Prostate gland (tissue), 2 donors: ENCODE results near the gene KRT33A. TPM values are rescaled to one million over a fixed set of nuclear protein-coding genes. Genes with fewer than 3 reads are reported as not detected.

Source experiments
- DNase-seq: peaks from one replicate; pipeline ENCODE4 v3.0.0-alpha.2; 2019; ENCODE audit warnings: low spot score
- H3K27ac ChIP-seq, 2 donors: fragments of 200-600 bp; sonication (generic); 2 replicates each; pipeline ENCODE4 v1.5.1; 2017 to 2019
- H3K27me3 ChIP-seq: fragments of 200-600 bp; sonication (generic); replicated peaks from 2 replicates; pipeline ENCODE4 v1.5.1; 2019; ENCODE audit not compliant: insufficient read depth
- H3K36me3 ChIP-seq, 2 donors: fragments of 200-600 bp; sonication (generic); 1 replicate in 1 of 2; 2 replicates in 1 of 2; pipeline versions ENCODE4 v1.5.1 to v1.8.1; 2017 to 2019
- H3K4me1 ChIP-seq: fragments of 200-600 bp; sonication (generic); replicated peaks from 2 replicates; pipeline ENCODE4 v1.5.1; 2019
- H3K4me3 ChIP-seq, 2 donors: fragments of 200-600 bp; sonication (generic); 2 replicates each; pipeline ENCODE4 v1.5.1; 2017 to 2019
- H3K9me3 ChIP-seq: fragments of 200-600 bp; sonication (generic); 2 replicates; pipeline ENCODE4 v1.5.1; 2017
- POLR2A ChIP-seq: fragments of 450-650 bp; IDR thresholded peaks from one replicate; pipeline ENCODE4 v1.6.1; 2016; ENCODE audit warnings: antibody characterized with exemption, mild to moderate bottlenecking
- POLR2AphosphoS5 ChIP-seq: sonication (generic); formaldehyde crosslinking; IDR thresholded peaks from one replicate; pipeline ENCODE4 v1.6.1; 2017; ENCODE audit warnings: antibody characterized with exemption
- WGBS: methylation state at CpG from one replicate; pipeline ENCODE4 v1.1.5; 2018; 5-methylcytosine and 5-hydroxymethylcytosine counted together
- intact Hi-C: fragments of 100-400 bp; cut with DNase I; formaldehyde crosslinking; loops from one replicate; pipeline ENCODE4 v1.14.2; 2022
- total RNA-seq, 2 donors: library from RNA; depleted of rRNA; stranded (reverse); fragments of >200 nt; gene quantifications; one replicate each; pipeline ENCODE4 v1.1.0, GENCODE V29; 2016
- TF ChIP-seq, protein P1 (sequence below), 4 experiments: fragments of 200-600 bp in 2 of 4; fragments of 450-650 bp in 2 of 4; sonication (generic) in 2 of 4; IDR thresholded peaks; 1 replicate in 3 of 4; 2 replicates in 1 of 4; pipeline ENCODE4 v1.5.1; 2016 to 2019; ENCODE audit warnings: antibody characterized with exemption in 4 of 4, mild to moderate bottlenecking in 2 of 4, moderate library complexity in 2 of 4

The KRT33A gene
- total RNA-seq, 2 donors from 2014 or later = not detected

DNA sequence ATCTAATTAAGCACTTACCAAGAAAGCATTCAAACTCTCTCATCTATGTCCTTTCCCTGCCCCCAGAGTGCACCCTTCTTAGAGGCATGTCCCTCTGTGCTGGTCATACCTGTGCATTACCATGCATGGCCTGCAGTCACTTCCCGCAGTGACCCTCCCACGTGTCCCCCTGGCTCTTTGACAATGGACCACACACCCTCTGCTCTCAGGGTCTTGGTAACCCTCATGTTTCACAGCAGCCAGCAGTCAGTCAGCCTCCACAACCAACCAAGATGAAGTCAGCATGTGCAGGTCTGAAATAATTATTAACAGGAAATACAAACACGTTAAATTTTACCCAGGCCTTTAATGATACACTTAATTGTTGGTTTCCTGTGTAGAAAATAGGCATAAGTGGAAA is 10.1 kb downstream of the KRT33A start:
- Histone ChIP-seq H3K27me3 (no peaks in the 10 kb centered on the region), H3K27ac (no peak overlapping the region), H3K36me3 (no peaks in the 10 kb centered on the region), H3K4me1 (no peaks in the 10 kb centered on the region), H3K4me3 (no peak overlapping the region), H3K9me3 (no peaks in the 10 kb centered on the region)
- WGBS = 55% methylated on average over 3 of the region's 3 CpGs
- DNase-seq = no peak
- intact Hi-C loops = no loop called here
- no peak for TF ChIP-seq POLR2A

DNA sequence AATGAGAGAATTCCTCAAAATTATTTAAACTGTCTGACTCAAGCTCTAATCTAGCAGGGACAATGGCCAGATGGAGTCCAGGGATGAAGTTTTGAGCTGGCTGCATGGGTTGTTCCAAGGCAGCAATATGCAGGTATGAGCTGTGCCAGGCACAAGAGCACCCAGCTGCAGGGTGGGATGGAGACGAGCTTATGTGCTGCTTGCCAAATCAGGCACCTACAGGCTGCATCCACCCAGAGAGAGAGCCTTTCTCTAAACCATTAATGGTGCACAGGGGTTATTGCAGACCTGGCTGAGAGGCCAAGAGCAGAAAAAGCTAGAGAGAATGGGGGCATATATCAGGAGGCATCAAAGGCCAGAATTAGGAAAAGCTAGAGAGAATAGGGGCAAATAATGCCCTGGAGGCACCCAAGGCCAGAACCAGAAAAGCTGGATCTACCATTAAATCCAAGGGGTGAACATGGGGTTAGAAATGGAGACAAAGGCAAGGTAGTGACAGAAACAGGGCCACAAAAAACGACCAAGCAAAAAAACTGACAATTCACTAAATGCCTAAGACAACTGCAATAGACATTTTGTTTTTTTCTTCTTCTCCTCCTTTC is 11.0 kb downstream of the KRT33A start:
- no peak for DNase-seq
- Histone ChIP-seq H3K4me1 (no peaks in the 10 kb centered on the region), H3K36me3 (no peaks in the 10 kb centered on the region), H3K9me3 (no peaks in the 10 kb centered on the region), H3K4me3 (no peak overlapping the region), H3K27me3 (no peaks in the 10 kb centered on the region), H3K27ac (no peak overlapping the region)
- intact Hi-C loops = no loop called here
- no peak for TF ChIP-seq POLR2AphosphoS5
- TF ChIP-seq, protein P1, sequence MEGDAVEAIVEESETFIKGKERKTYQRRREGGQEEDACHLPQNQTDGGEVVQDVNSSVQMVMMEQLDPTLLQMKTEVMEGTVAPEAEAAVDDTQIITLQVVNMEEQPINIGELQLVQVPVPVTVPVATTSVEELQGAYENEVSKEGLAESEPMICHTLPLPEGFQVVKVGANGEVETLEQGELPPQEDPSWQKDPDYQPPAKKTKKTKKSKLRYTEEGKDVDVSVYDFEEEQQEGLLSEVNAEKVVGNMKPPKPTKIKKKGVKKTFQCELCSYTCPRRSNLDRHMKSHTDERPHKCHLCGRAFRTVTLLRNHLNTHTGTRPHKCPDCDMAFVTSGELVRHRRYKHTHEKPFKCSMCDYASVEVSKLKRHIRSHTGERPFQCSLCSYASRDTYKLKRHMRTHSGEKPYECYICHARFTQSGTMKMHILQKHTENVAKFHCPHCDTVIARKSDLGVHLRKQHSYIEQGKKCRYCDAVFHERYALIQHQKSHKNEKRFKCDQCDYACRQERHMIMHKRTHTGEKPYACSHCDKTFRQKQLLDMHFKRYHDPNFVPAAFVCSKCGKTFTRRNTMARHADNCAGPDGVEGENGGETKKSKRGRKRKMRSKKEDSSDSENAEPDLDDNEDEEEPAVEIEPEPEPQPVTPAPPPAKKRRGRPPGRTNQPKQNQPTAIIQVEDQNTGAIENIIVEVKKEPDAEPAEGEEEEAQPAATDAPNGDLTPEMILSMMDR (IDR thresholded peaks at IDR 0.05) = no peak
- TF ChIP-seq POLR2A = no peak
- 33% methylated on average over 2 of the region's 2 CpGs for WGBS

DNA sequence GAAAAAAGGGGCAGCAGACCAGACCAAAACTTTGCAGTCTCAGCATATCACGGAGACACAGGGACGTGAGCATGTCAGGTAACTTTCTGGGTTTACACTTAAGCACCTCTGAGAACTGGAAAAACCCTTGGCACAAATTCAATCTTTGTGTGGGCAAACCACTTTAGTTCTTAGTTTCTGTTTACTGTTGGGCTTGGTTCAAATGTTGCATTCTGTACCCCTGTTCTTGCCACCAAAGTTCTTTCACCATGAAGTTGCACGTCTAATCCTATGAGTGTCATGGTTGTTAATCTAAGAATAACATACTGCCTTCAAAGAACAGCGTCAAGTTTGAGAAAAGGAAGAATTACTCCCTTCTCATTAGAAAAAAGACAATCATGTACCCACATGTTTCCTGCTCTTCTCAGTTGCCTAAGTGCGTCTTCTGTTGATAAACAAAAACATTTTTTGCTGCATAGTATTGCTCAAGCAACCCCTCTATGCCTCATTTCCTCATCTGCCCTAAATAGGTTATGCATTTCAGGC is 11.6 kb downstream of the KRT33A start:
- Histone ChIP-seq H3K36me3 (no peaks in the 10 kb centered on the region), H3K27me3 (no peaks in the 10 kb centered on the region), H3K4me1 (no peaks in the 10 kb centered on the region), H3K9me3 (no peaks in the 10 kb centered on the region), H3K27ac (no peak overlapping the region), H3K4me3 (no peak overlapping the region)
- DNase-seq = no peak
- TF ChIP-seq, protein P1 (IDR thresholded peaks at IDR 0.05) = no peak
- no peak for TF ChIP-seq POLR2A
- no peak for TF ChIP-seq POLR2AphosphoS5
- WGBS = 31% methylated on average over 5 of the region's 5 CpGs
- intact Hi-C loops = no loop called here

DNA sequence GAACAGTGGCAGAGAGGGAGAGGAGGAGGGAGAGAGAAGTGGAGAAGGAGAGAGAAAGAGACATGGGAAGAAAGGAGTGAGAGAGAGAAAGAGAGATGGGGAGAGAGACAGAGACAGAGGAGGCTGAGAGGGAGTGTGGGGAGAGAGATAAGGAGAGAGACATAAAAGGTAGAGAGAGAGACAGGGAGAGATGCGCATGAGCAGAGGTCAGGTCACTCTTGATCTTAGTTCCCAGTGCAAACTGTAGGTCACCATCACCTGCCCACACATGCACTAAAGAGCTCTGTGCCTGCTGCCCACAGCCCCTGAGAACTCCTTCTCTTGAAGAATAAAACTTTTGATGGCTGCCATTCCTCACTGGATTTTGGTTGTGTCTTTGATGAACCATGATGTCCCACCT is 14.9 kb downstream of the KRT33A start:
- no peak overlapping the region for H3K4me3 ChIP-seq
- TF ChIP-seq, protein P1 (IDR thresholded peaks at IDR 0.05) = no peak
- no peak for TF ChIP-seq POLR2AphosphoS5
- no peak for TF ChIP-seq POLR2A
- H3K27ac ChIP-seq = no peak overlapping the region
- H3K9me3 ChIP-seq = no peaks in the 10 kb centered on the region
- H3K4me1 ChIP-seq = no peaks in the 10 kb centered on the region
- DNase-seq = no peak
- 83% methylated on average over 1 of the region's 1 CpG for WGBS
- no peaks in the 10 kb centered on the region for H3K27me3 ChIP-seq
- intact Hi-C loops = no loop called here
- H3K36me3 ChIP-seq = no peaks in the 10 kb centered on the region

- 77% methylated on average over 6 of the region's 6 CpGs for WGBS
- H3K4me3 ChIP-seq = no peak overlapping the region
These were observed 16.0 kb downstream of the KRT33A start for GRCh38 chr17:41334385-41335305.

More at GRCh38 chr17:41334385-41335305, 16.0 kb downstream of the KRT33A start:
- no peak for TF ChIP-seq POLR2A
- TF ChIP-seq POLR2AphosphoS5 = no peak
- TF ChIP-seq, protein P1 (IDR thresholded peaks at IDR 0.05) = no peak
- Histone ChIP-seq H3K27ac (no peak overlapping the region), H3K4me1 (no peaks in the 10 kb centered on the region), H3K9me3 (no peaks in the 10 kb centered on the region), H3K27me3 (no peaks in the 10 kb centered on the region), H3K36me3 (no peaks in the 10 kb centered on the region)
- no peak for DNase-seq
- intact Hi-C loops = no loop called here
